ENCODE measurements around the gene IL12RB2. TPM values are rescaled to one million over a fixed set of nuclear protein-coding genes. Genes with fewer than 3 reads are reported as not detected.

IL12RB2 gene
- total and polyA plus RNA-seq, 7 experiments from 2014 or later = 0.38 to 78.1 (median 0.88) TPM

- no peak for DNase-seq
- Histone ChIP-seq H3K27me3 (ENCODE audit: control insufficient read depth in 2 of 2, insufficient read depth in 2 of 2, low read length in 2 of 2) (no peaks in the 10 kb centered on the region), H3K27ac (ENCODE audit: low read depth, low read length) (no peak overlapping the region), H3K36me3 (ENCODE audit: control insufficient read depth in 2 of 3, insufficient read depth in 3 of 3, low read length in 3 of 3) (no peaks in the 10 kb centered on the region), H3K9me3 (ENCODE audit: control insufficient read depth in 2 of 3, low read length in 3 of 3) (no peaks in the 10 kb centered on the region), H3K4me1 (ENCODE audit: control insufficient read depth in 2 of 2, insufficient read depth in 2 of 2, low read length in 2 of 2) (no peaks in the 10 kb centered on the region), H3K4me3 (ENCODE audit: low read length) (no peak overlapping the region)
- H3K36me3 Mint-ChIP-seq = peaks cover 5 to 71% (median 13%) of the 10 kb centered on the region in 5 donors
- H3K27ac Mint-ChIP-seq = no peak overlapping the region
- no peak overlapping the region for H3K4me3 Mint-ChIP-seq
- H3K4me1 Mint-ChIP-seq = peaks cover 0 to 21% (median 0%) of the 10 kb centered on the region in 7 donors
- POLR2A ChIA-PET = no interaction called here
- peaks cover 0 to 5% (median 0%) of the 10 kb centered on the region in 11 donors for H3K9me3 Mint-ChIP-seq
- no peak for ATAC-seq
- intact Hi-C loops (cut with micrococcal nuclease) = no loop called here
- CTCF ChIA-PET = interaction anchor here (0.7 kb wide), 1 partner anchor 80 kb away, joined by 3 read pairs; no protein-coding TSS in a partner anchor
- no peaks in the 10 kb centered on the region for H3K27me3 Mint-ChIP-seq
Observed at GRCh38 chr1:67376381-67376780, 68.7 kb downstream of the IL12RB2 start.

- Histone ChIP-seq H3K4me1 (ENCODE audit: control insufficient read depth in 2 of 2, insufficient read depth in 2 of 2, low read length in 2 of 2) (no peaks in the 10 kb centered on the region), H3K27ac (ENCODE audit: low read depth, low read length) (no peak overlapping the region), H3K9me3 (ENCODE audit: control insufficient read depth in 2 of 3, low read length in 3 of 3) (no peaks in the 10 kb centered on the region), H3K4me3 (ENCODE audit: low read length) (no peak overlapping the region), H3K36me3 (ENCODE audit: control insufficient read depth in 2 of 3, insufficient read depth in 3 of 3, low read length in 3 of 3) (no peaks in the 10 kb centered on the region), H3K27me3 (ENCODE audit: control insufficient read depth in 2 of 2, insufficient read depth in 2 of 2, low read length in 2 of 2) (no peaks in the 10 kb centered on the region)
- intact Hi-C loops (cut with micrococcal nuclease) = no loop called here
- no peak for ATAC-seq
- Mint-ChIP-seq H3K4me3 (no peak overlapping the region), H3K4me1 (peaks cover 0 to 18% (median 0%) of the 10 kb centered on the region in 7 donors), H3K27ac (peak overlapping the region in 1 of 9 donors; percentile 10), H3K27me3 (no peaks in the 10 kb centered on the region), H3K36me3 (peaks cover 5 to 68% (median 16%) of the 10 kb centered on the region in 5 donors), H3K9me3 (peaks cover 0 to 5% (median 0%) of the 10 kb centered on the region in 11 donors)
- DNase-seq = no peak
- CTCF ChIA-PET = no interaction called here
- POLR2A ChIA-PET = no interaction called here
Observed at GRCh38 chr1:67377253-67377652, 69.6 kb downstream of the IL12RB2 start.

GRCh38 chr1:67381154-67381553 lies 73.5 kb downstream of the IL12RB2 start:
- CTCF ChIA-PET = no interaction called here
- Mint-ChIP-seq H3K4me3 (no peak overlapping the region), H3K27me3 (no peaks in the 10 kb centered on the region)

GRCh38 chr1:67382292-67382691 lies 74.6 kb downstream of the IL12RB2 start:
- ChIA-PET POLR2A (no interaction called here), CTCF (no interaction called here)
- no peak overlapping the region for H3K4me3 ChIP-seq (ENCODE audit: low read length)
- Mint-ChIP-seq H3K4me3 (no peak overlapping the region), H3K27me3 (no peaks in the 10 kb centered on the region), H3K36me3 (peaks cover 17 to 75% (median 36%) of the 10 kb centered on the region in 5 donors), H3K4me1 (peaks cover 0 to 8% (median 0%) of the 10 kb centered on the region in 7 donors), H3K27ac (no peak overlapping the region), H3K9me3 (peaks cover 11 to 37% (median 18%) of the 10 kb centered on the region in 11 donors)
- ATAC-seq (no peak), DNase-seq (no peak)
- H3K27me3 ChIP-seq (ENCODE audit: control insufficient read depth in 2 of 2, insufficient read depth in 2 of 2, low read length in 2 of 2) = no peaks in the 10 kb centered on the region
- peaks cover 0 to 15% (median 0%) of the 10 kb centered on the region in 3 experiments for H3K9me3 ChIP-seq (ENCODE audit: control insufficient read depth in 2 of 3, low read length in 3 of 3)
- no peaks in the 10 kb centered on the region for H3K36me3 ChIP-seq (ENCODE audit: control insufficient read depth in 2 of 3, insufficient read depth in 3 of 3, low read length in 3 of 3)
- no peak overlapping the region for H3K27ac ChIP-seq (ENCODE audit: low read depth, low read length)
- H3K4me1 ChIP-seq (ENCODE audit: control insufficient read depth in 2 of 2, insufficient read depth in 2 of 2, low read length in 2 of 2) = no peaks in the 10 kb centered on the region
- intact Hi-C loops (cut with micrococcal nuclease) = no loop called here

More at GRCh38 chr1:67381154-67381553, 73.5 kb downstream of the IL12RB2 start:
- Mint-ChIP-seq H3K27ac (no peak overlapping the region), H3K36me3 (peaks cover 20 to 81% (median 44%) of the 10 kb centered on the region in 5 donors), H3K4me1 (peaks cover 0 to 14% (median 0%) of the 10 kb centered on the region in 7 donors), H3K9me3 (peaks cover 11 to 34% (median 18%) of the 10 kb centered on the region in 11 donors)
- H3K27ac ChIP-seq (ENCODE audit: low read depth, low read length) = no peak overlapping the region
- no peak for DNase-seq
- H3K36me3 ChIP-seq (ENCODE audit: control insufficient read depth in 2 of 3, insufficient read depth in 3 of 3, low read length in 3 of 3) = no peaks in the 10 kb centered on the region
- intact Hi-C loops (cut with micrococcal nuclease) = no loop called here
- H3K4me3 ChIP-seq (ENCODE audit: low read length) = no peak overlapping the region
- no peaks in the 10 kb centered on the region for H3K4me1 ChIP-seq (ENCODE audit: control insufficient read depth in 2 of 2, insufficient read depth in 2 of 2, low read length in 2 of 2)
- peaks cover 0 to 15% (median 0%) of the 10 kb centered on the region in 3 experiments for H3K9me3 ChIP-seq (ENCODE audit: control insufficient read depth in 2 of 3, low read length in 3 of 3)
- H3K27me3 ChIP-seq (ENCODE audit: control insufficient read depth in 2 of 2, insufficient read depth in 2 of 2, low read length in 2 of 2) = no peaks in the 10 kb centered on the region
- POLR2A ChIA-PET = no interaction called here
- no peak for ATAC-seq

- peaks cover 17 to 66% (median 38%) of the 10 kb centered on the region in 5 donors for H3K36me3 Mint-ChIP-seq
- ATAC-seq = no peak
Observed at GRCh38 chr1:67383999-67384638, 76.4 kb downstream of the IL12RB2 start.

GRCh38 chr1:67390041-67390887 lies 82.6 kb downstream of the IL12RB2 start:
- no peaks in the 10 kb centered on the region for H3K36me3 ChIP-seq (ENCODE audit: control insufficient read depth in 2 of 3, insufficient read depth in 3 of 3, low read length in 3 of 3)
- intact Hi-C loops (cut with micrococcal nuclease) = no loop called here
- peak overlapping the region in 2 of 9 donors; percentile 4 to 55 for H3K27ac Mint-ChIP-seq
- H3K4me1 Mint-ChIP-seq = peaks cover 0 to 9% (median 0%) of the 10 kb centered on the region in 7 donors
- peaks cover 0 to 10% (median 0%) of the 10 kb centered on the region in 11 donors for H3K9me3 Mint-ChIP-seq
- no peaks in the 10 kb centered on the region for H3K9me3 ChIP-seq (ENCODE audit: control insufficient read depth in 2 of 3, low read length in 3 of 3)
- H3K4me3 Mint-ChIP-seq = no peak overlapping the region
- ATAC-seq (no peak), DNase-seq (no peak)
- H3K4me3 ChIP-seq (ENCODE audit: low read length) = no peak overlapping the region
- CTCF ChIA-PET = no interaction called here
- POLR2A ChIA-PET = interaction anchor here (0.6 kb wide), 1 partner anchor 46 kb away, joined by 3 read pairs; no protein-coding TSS in a partner anchor
- peaks cover 4 to 46% (median 19%) of the 10 kb centered on the region in 5 donors for H3K36me3 Mint-ChIP-seq
- H3K27me3 Mint-ChIP-seq = no peaks in the 10 kb centered on the region
- H3K4me1 ChIP-seq (ENCODE audit: control insufficient read depth in 2 of 2, insufficient read depth in 2 of 2, low read length in 2 of 2) = no peaks in the 10 kb centered on the region
- no peaks in the 10 kb centered on the region for H3K27me3 ChIP-seq (ENCODE audit: control insufficient read depth in 2 of 2, insufficient read depth in 2 of 2, low read length in 2 of 2)
- H3K27ac ChIP-seq (ENCODE audit: low read depth, low read length) = no peak overlapping the region

More at GRCh38 chr1:67383999-67384638, 76.4 kb downstream of the IL12RB2 start:
- intact Hi-C loops (cut with micrococcal nuclease) = no loop called here
- DNase-seq = no peak
- Histone ChIP-seq H3K27ac (ENCODE audit: low read depth, low read length) (no peak overlapping the region), H3K36me3 (ENCODE audit: control insufficient read depth in 2 of 3, insufficient read depth in 3 of 3, low read length in 3 of 3) (no peaks in the 10 kb centered on the region), H3K4me3 (ENCODE audit: low read length) (no peak overlapping the region), H3K4me1 (ENCODE audit: control insufficient read depth in 2 of 2, insufficient read depth in 2 of 2, low read length in 2 of 2) (no peaks in the 10 kb centered on the region), H3K27me3 (ENCODE audit: control insufficient read depth in 2 of 2, insufficient read depth in 2 of 2, low read length in 2 of 2) (no peaks in the 10 kb centered on the region), H3K9me3 (ENCODE audit: control insufficient read depth in 2 of 3, low read length in 3 of 3) (peaks cover 0 to 15% (median 0%) of the 10 kb centered on the region in 3 experiments)
- H3K27me3 Mint-ChIP-seq = no peaks in the 10 kb centered on the region
- H3K4me3 Mint-ChIP-seq = no peak overlapping the region
- H3K9me3 Mint-ChIP-seq = peaks cover 11 to 37% (median 18%) of the 10 kb centered on the region in 11 donors
- ChIA-PET CTCF (no interaction called here), POLR2A (no interaction called here)
- no peak overlapping the region for H3K27ac Mint-ChIP-seq
- H3K4me1 Mint-ChIP-seq = peaks cover 0 to 2% (median 0%) of the 10 kb centered on the region in 7 donors

Measured in naive thymus-derived CD4-positive, alpha-beta T cell (primary cell).